Measurements from ENCODE around the gene IL2RA. TPM values are rescaled to one million over a fixed set of nuclear protein-coding genes. Genes with fewer than 3 reads are reported as not detected.

Gene IL2RA
- total and polyA plus RNA-seq, 9 of the 15 experiments (the other 6 are each of a cell fraction or from before 2014, with no cell fraction given) = 0.95 TPM; not detected in 8

- intact Hi-C loops (cut with micrococcal nuclease) (no loop called here), in situ Hi-C loops (cut with MboI) (no loop called here)
- no peak for DNase-seq (ENCODE audit: extremely low read depth in 1 of 4, low spot score in 3 of 4)
- TF ChIP-seq TEAD4 (IDR thresholded peaks at IDR 0.05; ENCODE audit: low read length) = no peak
- no peak for TF ChIP-seq TEAD4 (CRISPR knock-in tag; IDR thresholded peaks at IDR 0.05; ENCODE audit: borderline replicate concordance)
- no peak for TF ChIP-seq MYNN (IDR thresholded peaks at IDR 0.05)
- TF ChIP-seq MYNN (CRISPR knock-in tag; IDR thresholded peaks at IDR 0.05) = no peak
- peak; percentile 60; the same call in 1 of the 2 replicates for TF ChIP-seq RAD51 (IDR thresholded peaks at IDR 0.05; ENCODE audit: borderline replicate concordance, low read depth)
- 0 out of 2 replicates have a peak, but pooled peaks have one; percentile 26 for TF ChIP-seq TOE1 (IDR thresholded peaks at IDR 0.05; ENCODE audit: borderline replicate concordance)
- no peak for TF ChIP-seq TOE1 (CRISPR knock-in tag; IDR thresholded peaks at IDR 0.05; ENCODE audit: borderline replicate concordance, low read depth)
- peak; percentile 81 for TF ChIP-seq TFE3 (CRISPR knock-in tag; IDR thresholded peaks at IDR 0.05)
- TF ChIP-seq TRIM24 (IDR thresholded peaks at IDR 0.05) = peak in 1 of 2 experiments; percentile 12; a peak in 1 of 4 replicates
- TF ChIP-seq USF2 (CRISPR knock-in tag; IDR thresholded peaks at IDR 0.05) = 0 out of 2 replicates have a peak, but pooled peaks have one; percentile 39
- TF ChIP-seq USF1 (CRISPR knock-in tag; IDR thresholded peaks at IDR 0.05) = peak; percentile 31; the same call in 1 of the 2 replicates
- TF ChIP-seq U2AF2 (optimal IDR thresholded peaks at IDR 0.05; ENCODE audit: low read depth, low read length) = no peak
- peak in 1 of 2 experiments; percentile 54; a peak in 1 of 3 replicates for TF ChIP-seq CBX3 (IDR thresholded peaks at IDR 0.05; ENCODE audit: borderline replicate concordance in 1 of 2, low read length in 2 of 2)
- TF ChIP-seq GMEB1 (CRISPR knock-in tag; IDR thresholded peaks at IDR 0.05) = no peak
- TF ChIP-seq CREB1 (IDR thresholded peaks at IDR 0.05) = no peak
- TF ChIP-seq CREB1 (CRISPR knock-in tag; IDR thresholded peaks at IDR 0.05) = no peak
- Histone ChIP-seq H3K9me3 (replicated peaks; ENCODE audit: control insufficient read depth, insufficient read depth, low read depth, low read length) (no peaks in the 10 kb centered on the region), H3K36me3 (ENCODE audit: control insufficient read depth, insufficient read depth, low read length) (no peaks in the 10 kb centered on the region), H3K4me2 (ENCODE audit: insufficient read depth, low read length) (no peak overlapping the region), H3K4me3 (no peak overlapping the region), H3K9me1 (ENCODE audit: control insufficient read depth, insufficient read depth, low read length) (no peaks in the 10 kb centered on the region), H3K4me1 (replicated peaks in 1 of 2; ENCODE audit: control insufficient read depth in 2 of 2, insufficient read depth in 2 of 2, low read length in 2 of 2) (no peaks in the 10 kb centered on the region; a peak in 2 of 5 replicates), H3K27me3 (ENCODE audit: control insufficient read depth in 2 of 2, insufficient read depth in 2 of 2, low read length in 2 of 2) (peaks cover 5% of the 10 kb centered on the region in 2 experiments; a peak in 2 of 5 replicates), H2AFZ (ENCODE audit: low read depth, low read length) (no peak overlapping the region), H4K20me1 (replicated peaks; ENCODE audit: control insufficient read depth, insufficient read depth, low read length) (no peaks in the 10 kb centered on the region), H3K79me2 (ENCODE audit: control insufficient read depth, insufficient read depth, low read length) (no peaks in the 10 kb centered on the region), H3K27ac (ENCODE audit: extremely low read depth, low read depth, low read length) (no peak overlapping the region), H3K9ac (ENCODE audit: insufficient read depth in 1 of 2, low read depth in 2 of 2, low read length in 2 of 2) (no peak overlapping the region)
- WGBS (ENCODE audit: insufficient coverage, low coverage, missing lambda C conversion rate) = 58% methylated on average over 1 of the region's 1 CpG
- POLR2A ChIA-PET = interaction anchor here (1.5 kb wide), 1 partner anchor 12 kb away, joined by 3 read pairs; no protein-coding TSS in a partner anchor
- no TSS peak for BruUV-seq (replicated peaks)
- no peak for ATAC-seq
- no peak for FAIRE-seq
- CTCF ChIA-PET (ENCODE audit: low intra/inter-chr PET ratio) = no interaction called here
These were observed 55.2 kb downstream of the IL2RA start for GRCh38 chr10:6006991-6007390.
